ENCODE results near the gene SLCO1B3. TPM values are rescaled to one million over a fixed set of nuclear protein-coding genes. Genes with fewer than 3 reads are reported as not detected.

Gene SLCO1B3
- total and polyA plus RNA-seq, 2 of the 8 experiments (the other 6 are each of a cell fraction or from before 2014, with no cell fraction given), result not detected

GRCh38 chr12:20822415-20822814 is 11.9 kb downstream of the SLCO1B3 start:
- ChIA-PET CTCF (ENCODE audit: partially characterized antibody) (interaction anchor here (1.0 to 1.3 kb wide), 2 partner anchors 142 to 179 kb away, joined by 3 read pairs; no protein-coding TSS in a partner anchor), POLR2A (ENCODE audit: partially characterized antibody) (no interaction called here)
- 98% methylated on average over 6 of the region's 6 CpGs; no CpG with 5 or more reads in 1 of the 2 experiments for WGBS, 2 experiments (ENCODE audit: extremely low coverage in 1 of 2, insufficient coverage in 1 of 2, insufficient read length in 1 of 2, insufficient replicate concordance in 2 of 2, low coverage in 1 of 2, low lambda C conversion rate in 2 of 2, missing lambda C conversion rate in 1 of 2)
- H3K4me3 ChIP-seq (ENCODE audit: extremely low read depth in 1 of 4, insufficient read depth in 2 of 4, low read depth in 3 of 4, low read length in 4 of 4), result no peak overlapping the region
- H3K56ac ChIP-seq (replicated peaks; ENCODE audit: insufficient read length, low read depth, low read length), result no peak overlapping the region
- no peak overlapping the region for H3K18ac ChIP-seq (ENCODE audit: extremely low read depth, low read length)
- no peaks in the 10 kb centered on the region for H3K79me1 ChIP-seq (ENCODE audit: low read depth, low read length)
- no peak overlapping the region for H2AFZ ChIP-seq (ENCODE audit: low read length)
- no peak for DNase-seq (ENCODE audit: low read depth in 1 of 2, low spot score in 2 of 2)
- no peak overlapping the region for H2BK120ac ChIP-seq (replicated peaks; ENCODE audit: low read depth, low read length)
- H4K91ac ChIP-seq (replicated peaks; ENCODE audit: insufficient read length, low read length), result no peak overlapping the region
- no peak overlapping the region for H2BK20ac ChIP-seq (ENCODE audit: low read length)
- H3K9me3 ChIP-seq (ENCODE audit: insufficient read depth in 2 of 2, low read depth in 1 of 2, low read length in 1 of 2), result peaks cover 3 to 8% of the 10 kb centered on the region in 2 experiments; a peak in 1 of 4 replicates
- no peak overlapping the region for H3K14ac ChIP-seq (ENCODE audit: insufficient read length)
- H4K20me1 ChIP-seq (replicated peaks in 1 of 2; ENCODE audit: control insufficient read depth in 1 of 2, insufficient read depth in 2 of 2, low read length in 2 of 2), result no peaks in the 10 kb centered on the region
- H3K9ac ChIP-seq (replicated peaks in 1 of 4; ENCODE audit: extremely low read depth in 1 of 4, low read depth in 3 of 4, low read length in 3 of 4), result no peak overlapping the region
- H3K23ac ChIP-seq (ENCODE audit: insufficient read length), result no peak overlapping the region
- H3K27me3 ChIP-seq (replicated peaks in 1 of 4; ENCODE audit: control insufficient read depth in 3 of 4, extremely low read depth in 1 of 4, insufficient read depth in 3 of 4, low read length in 3 of 4), result no peaks in the 10 kb centered on the region
- no peaks in the 10 kb centered on the region for H3K4me1 ChIP-seq (replicated peaks in 1 of 4; ENCODE audit: control insufficient read depth in 3 of 4, insufficient read depth in 4 of 4, low read length in 3 of 4)
- H2AK5ac ChIP-seq (ENCODE audit: low read depth, low read length), result no peak overlapping the region
- H4K8ac ChIP-seq (ENCODE audit: extremely low read depth, insufficient read depth, low read length), result no peak overlapping the region
- H4K5ac ChIP-seq (ENCODE audit: insufficient read length, low read depth, low read length), result no peak overlapping the region
- no peak overlapping the region for H2BK15ac ChIP-seq (ENCODE audit: low read length)
- H3K4ac ChIP-seq (replicated peaks; ENCODE audit: insufficient read length, low read depth, low read length), result no peak overlapping the region
- H3K27ac ChIP-seq (ENCODE audit: low read depth, low read length), result no peak overlapping the region
- H3K23me2 ChIP-seq (ENCODE audit: low read depth, low read length), result no peaks in the 10 kb centered on the region
- no peak for FAIRE-seq
- no peak overlapping the region for H2BK12ac ChIP-seq (ENCODE audit: low read depth, low read length)
- H3K36me3 ChIP-seq (ENCODE audit: control insufficient read depth in 2 of 4, insufficient read depth in 4 of 4, low read length in 3 of 4), result 0 out of 8 replicates have a peak, but pooled peaks cover 0 to 2% (median 0%) of the 10 kb centered on the region in 4 experiments
- H3K79me2 ChIP-seq (ENCODE audit: control insufficient read depth in 1 of 2, insufficient read depth in 2 of 2, low read length in 2 of 2), result no peaks in the 10 kb centered on the region
- no peak overlapping the region for H2BK5ac ChIP-seq (ENCODE audit: low read depth, low read length)
- no peak overlapping the region for H3K4me2 ChIP-seq (ENCODE audit: insufficient read depth in 1 of 2, low read depth in 2 of 2, low read length in 2 of 2)
- no peak for TF ChIP-seq NANOG (IDR thresholded peaks at IDR 0.05; ENCODE audit: insufficient read depth, low read depth, low read length, poor library complexity, severe bottlenecking)
- no peak for TF ChIP-seq POLR2AphosphoS5 (IDR thresholded peaks at IDR 0.05; ENCODE audit: low read depth, low read length)
- no peak for TF ChIP-seq ATF2 (IDR thresholded peaks at IDR 0.05; ENCODE audit: low read length)
- no peak for TF ChIP-seq GTF2F1 (IDR thresholded peaks at IDR 0.05; ENCODE audit: borderline replicate concordance, low read depth, low read length)
- no peak for TF ChIP-seq SUZ12 (IDR thresholded peaks at IDR 0.05; ENCODE audit: low read length)
- no peak for TF ChIP-seq EZH2 (IDR thresholded peaks at IDR 0.05; ENCODE audit: low read depth, low read length, severe bottlenecking)
- TF ChIP-seq HDAC2 (IDR thresholded peaks at IDR 0.05; ENCODE audit: borderline replicate concordance in 1 of 2, low read depth in 2 of 2, low read length in 2 of 2), result no peak
- TF ChIP-seq RXRA (IDR thresholded peaks at IDR 0.05; ENCODE audit: insufficient read depth, low read depth, low read length), result no peak
- TF ChIP-seq BRCA1 (IDR thresholded peaks at IDR 0.05; ENCODE audit: low read depth, low read length), result no peak
- no peak for TF ChIP-seq KDM4A (IDR thresholded peaks at IDR 0.05; ENCODE audit: low read depth, low read length, severe bottlenecking)
- no peak for TF ChIP-seq CHD1 (IDR thresholded peaks at IDR 0.05; ENCODE audit: low read depth, low read length)
- no peak for TF ChIP-seq RBBP5 (IDR thresholded peaks at IDR 0.05; ENCODE audit: borderline replicate concordance, low read depth, low read length)

All from H1 (cell line).